ENCODE results near the gene URB1. TPM values are rescaled to one million over a fixed set of nuclear protein-coding genes. Genes with fewer than 3 reads are reported as not detected.

URB1 gene
- total RNA-seq, 4 donors from 2014 or later = 4.4 to 14.9 (median 11.0) TPM

GRCh38 chr21:32330784-32331311, 62.0 kb downstream of the URB1 start:
- no peak overlapping the region for H3K4me3 ChIP-seq
- no peaks in the 10 kb centered on the region for H3K9me3 ChIP-seq
- TF ChIP-seq CTCF (IDR thresholded peaks at IDR 0.05) (no peak), POLR2A (IDR thresholded peaks at IDR 0.05) (no peak)
- no peak for DNase-seq
- H3K27me3 ChIP-seq = no peaks in the 10 kb centered on the region
- no peaks in the 10 kb centered on the region for H3K4me1 ChIP-seq
- no peak overlapping the region for H3K27ac ChIP-seq
- H3K36me3 ChIP-seq = peaks cover 0 to 47% (median 0%) of the 10 kb centered on the region in 3 donors

- Histone ChIP-seq H3K36me3 (peaks cover 0 to 45% (median 0%) of the 10 kb centered on the region in 3 donors), H3K9me3 (no peaks in the 10 kb centered on the region), H3K27ac (peak overlapping the region in 1 of 4 donors; percentile 66), H3K27me3 (no peaks in the 10 kb centered on the region), H3K4me1 (no peaks in the 10 kb centered on the region), H3K4me3 (no peak overlapping the region)
- TF ChIP-seq POLR2A (IDR thresholded peaks at IDR 0.05) = no peak
- TF ChIP-seq CTCF (IDR thresholded peaks at IDR 0.05) = no peak
- DNase-seq = no peak
Observed at GRCh38 chr21:32329776-32330175, 63.0 kb downstream of the URB1 start.

GRCh38 chr21:32329331-32329730, 63.5 kb downstream of the URB1 start:
- Histone ChIP-seq H3K4me3 (no peak overlapping the region), H3K27me3 (no peaks in the 10 kb centered on the region), H3K36me3 (peaks cover 0 to 45% (median 0%) of the 10 kb centered on the region in 3 donors), H3K9me3 (no peaks in the 10 kb centered on the region), H3K4me1 (no peaks in the 10 kb centered on the region), H3K27ac (peak overlapping the region in 2 of 4 donors; percentile 6 to 66)
- no peak for TF ChIP-seq CTCF (IDR thresholded peaks at IDR 0.05)
- no peak for TF ChIP-seq POLR2A (IDR thresholded peaks at IDR 0.05)
- no peak for DNase-seq

- TF ChIP-seq CTCF (IDR thresholded peaks at IDR 0.05) (no peak), POLR2A (IDR thresholded peaks at IDR 0.05) (no peak)
- DNase-seq = no peak
- Histone ChIP-seq H3K4me1 (no peaks in the 10 kb centered on the region), H3K27me3 (no peaks in the 10 kb centered on the region), H3K36me3 (peaks cover 0 to 45% (median 0%) of the 10 kb centered on the region in 3 donors), H3K9me3 (no peaks in the 10 kb centered on the region), H3K27ac (peak overlapping the region in 2 of 4 donors; percentile 6 to 66), H3K4me3 (no peak overlapping the region)
Observed at GRCh38 chr21:32328595-32328994, 64.2 kb downstream of the URB1 start.

GRCh38 chr21:32325706-32326105, 67.1 kb downstream of the URB1 start:
- Histone ChIP-seq H3K4me3 (no peak overlapping the region), H3K9me3 (no peaks in the 10 kb centered on the region), H3K36me3 (peaks cover 0 to 53% (median 0%) of the 10 kb centered on the region in 3 donors), H3K27ac (no peak overlapping the region), H3K27me3 (no peaks in the 10 kb centered on the region), H3K4me1 (no peaks in the 10 kb centered on the region)
- TF ChIP-seq CTCF (IDR thresholded peaks at IDR 0.05) = no peak
- no peak for TF ChIP-seq POLR2A (IDR thresholded peaks at IDR 0.05)
- no peak for DNase-seq

GRCh38 chr21:32322676-32323075, 70.1 kb downstream of the URB1 start:
- Histone ChIP-seq H3K36me3 (peaks cover 0 to 82% (median 0%) of the 10 kb centered on the region in 3 donors), H3K27me3 (no peaks in the 10 kb centered on the region)

More at GRCh38 chr21:32322676-32323075, 70.1 kb downstream of the URB1 start:
- no peak overlapping the region for H3K4me3 ChIP-seq
- no peak overlapping the region for H3K27ac ChIP-seq
- H3K4me1 ChIP-seq = no peaks in the 10 kb centered on the region
- TF ChIP-seq CTCF (IDR thresholded peaks at IDR 0.05) = no peak
- TF ChIP-seq POLR2A (IDR thresholded peaks at IDR 0.05) = no peak
- no peaks in the 10 kb centered on the region for H3K9me3 ChIP-seq
- no peak for DNase-seq

All from Peyer's patch (tissue), 4 donors.